COLO829 (cell line): ENCODE measurements around the gene RPS27.

ENCODE experiments used
- DNase-seq: peaks from one replicate; pipeline ENCODE4 v3.0.0; 2012; ENCODE audit warnings: low spot score

RPS27 gene

GRCh38 chr1:153990468-153991150 is at the start of gene RPS27:
Gene RPS27, plus strand, starts transcription at chr1:153990762. Its CDS starts 35 bp downstream, at chr1:153990797.
- DNase-seq, result peak; percentile 100

GRCh38 chr1:153941826-153942725 is 48.5 kb upstream of the RPS27 start:
- no peak for DNase-seq

- no peak for DNase-seq
Observed at GRCh38 chr1:153942766-153943549, 47.6 kb upstream of the RPS27 start.

GRCh38 chr1:153944005-153944826 is 46.3 kb upstream of the RPS27 start:
- DNase-seq, result no peak

GRCh38 chr1:153944827-153945117 is 45.8 kb upstream of the RPS27 start:
- no peak for DNase-seq

- no peak for DNase-seq
Observed at GRCh38 chr1:153945131-153945794, 45.3 kb upstream of the RPS27 start.

- no peak for DNase-seq
Observed at GRCh38 chr1:153945795-153946621, 44.6 kb upstream of the RPS27 start.

- peak; percentile 94 for DNase-seq
Observed at GRCh38 chr1:153946622-153947241, 43.8 kb upstream of the RPS27 start, which contains the start of gene DENND4B. Gene DENND4B, minus strand, starts transcription at chr1:153946718. Its CDS starts 2,344 bp downstream, at chr1:153944374.

- no peak for DNase-seq
Observed at GRCh38 chr1:153951183-153951582, 39.4 kb upstream of the RPS27 start.

GRCh38 chr1:153951801-153952200 is 38.8 kb upstream of the RPS27 start:
- DNase-seq, result no peak

GRCh38 chr1:153953859-153954365 is 36.6 kb upstream of the RPS27 start:
- no peak for DNase-seq

GRCh38 chr1:153954826-153955225 is 35.7 kb upstream of the RPS27 start:
- DNase-seq, result no peak

- no peak for DNase-seq
Observed at GRCh38 chr1:153956997-153957715, 33.4 kb upstream of the RPS27 start.

- no peak for DNase-seq
Observed at GRCh38 chr1:153957744-153958110, 32.8 kb upstream of the RPS27 start.

- DNase-seq, result peak; percentile 99
Observed at GRCh38 chr1:153958111-153958960, 32.2 kb upstream of the RPS27 start, which contains the start of gene CRTC2. Gene CRTC2, minus strand, starts transcription at chr1:153958612. Its CDS starts 115 bp downstream, at chr1:153958497.

- no peak for DNase-seq
Observed at GRCh38 chr1:153958961-153959260, 31.7 kb upstream of the RPS27 start.

GRCh38 chr1:153959454-153959853 is 31.1 kb upstream of the RPS27 start:
- DNase-seq, result no peak

- DNase-seq, result no peak
Observed at GRCh38 chr1:153960206-153960605, 30.4 kb upstream of the RPS27 start.
